Keratinocyte (primary cell): Measurements from ENCODE around the gene LGR6. TPM values are rescaled to one million over a fixed set of nuclear protein-coding genes. Genes with fewer than 3 reads are reported as not detected.

ENCODE experiments used
- DNase-seq: peaks from one replicate; pipeline ENCODE4 v3.0.0-alpha.2; 2011; ENCODE audit warnings: low read depth, missing footprints, low spot score
- FAIRE-seq: peaks from 2 replicates; lab custom pipeline; 2011; peaks lifted over from hg19 to GRCh38; lab: Jason Lieb, UNC
- H2AFZ ChIP-seq: 2 replicates; pipeline ENCODE4 v1.6.0; 2012; ENCODE audit warnings: low read length, control low read depth, inconsistent platforms; ENCODE audit not compliant: control insufficient read depth
- H3K27ac ChIP-seq: 2 replicates; pipeline ENCODE4 v1.5.1; 2011; ENCODE audit warnings: low read length; ENCODE audit not compliant: control insufficient read depth, insufficient read depth
- H3K27me3 ChIP-seq: 3 replicates; pipeline ENCODE4 v1.6.0; 2011; ENCODE audit warnings: low read length; ENCODE audit not compliant: control insufficient read depth, insufficient read depth; ENCODE audit errors: extremely low read depth
- H3K36me3 ChIP-seq, 2 experiments: 2 replicates in 1 of 2; 3 replicates in 1 of 2; pipeline ENCODE4 v1.5.1; 2011; ENCODE audit warnings: low read length in 2 of 2, mild to moderate bottlenecking in 1 of 2; ENCODE audit not compliant: control insufficient read depth in 2 of 2, insufficient read depth in 2 of 2; ENCODE audit errors: extremely low read depth in 1 of 2
- H3K4me1 ChIP-seq: 3 replicates; pipeline ENCODE4 v1.5.1; 2011; ENCODE audit warnings: low read length; ENCODE audit not compliant: control insufficient read depth, insufficient read depth; ENCODE audit errors: extremely low read depth
- H3K4me2 ChIP-seq: 3 replicates; pipeline ENCODE4 v1.6.0; 2011; ENCODE audit warnings: low read depth, low read length; ENCODE audit not compliant: control insufficient read depth, insufficient read depth; ENCODE audit errors: extremely low read depth
- H3K4me3 ChIP-seq, 3 experiments: fragments of 200-600 bp in 1 of 3; sonication (generic) in 1 of 3; 2 replicates in 2 of 3; 3 replicates in 1 of 3; pipeline ENCODE4 v1.5.1; 2011 to 2016; ENCODE audit warnings: low read length in 3 of 3, mild to moderate bottlenecking in 3 of 3, control low read depth in 2 of 3, inconsistent platforms in 1 of 3, low read depth in 1 of 3, mixed read lengths in 1 of 3, mixed run types in 1 of 3, moderate library complexity in 1 of 3; ENCODE audit not compliant: control insufficient read depth in 2 of 3, insufficient read depth in 2 of 3; ENCODE audit errors: extremely low read depth in 1 of 3
- H3K79me2 ChIP-seq: 2 replicates; pipeline ENCODE4 v1.6.0; 2012; ENCODE audit warnings: low read length; ENCODE audit not compliant: control insufficient read depth, insufficient read depth
- H3K9ac ChIP-seq: 3 replicates; pipeline ENCODE4 v1.6.0; 2011; ENCODE audit warnings: low read length; ENCODE audit not compliant: control insufficient read depth, insufficient read depth; ENCODE audit errors: extremely low read depth
- H3K9me1 ChIP-seq: 3 replicates; pipeline ENCODE4 v1.6.0; 2011; ENCODE audit warnings: low read length; ENCODE audit not compliant: control insufficient read depth, insufficient read depth; ENCODE audit errors: extremely low read depth
- H3K9me3 ChIP-seq: 2 replicates; pipeline ENCODE4 v1.5.1; 2012; ENCODE audit warnings: low read depth, low read length; ENCODE audit not compliant: control insufficient read depth
- H4K20me1 ChIP-seq: 3 replicates; pipeline ENCODE4 v1.6.0; 2011; ENCODE audit warnings: low read length; ENCODE audit not compliant: control insufficient read depth, insufficient read depth; ENCODE audit errors: extremely low read depth
- CTCF ChIP-seq, 3 experiments: IDR thresholded peaks in 1 of 3; conservative IDR thresholded peaks in 1 of 3; optimal IDR thresholded peaks in 1 of 3; 2 replicates in 2 of 3; 3 replicates in 1 of 3; pipeline versions ENCODE3 to v1.5.1; 2011; ENCODE audit warnings: low read length in 3 of 3, mild to moderate bottlenecking in 3 of 3, moderate library complexity in 2 of 3, control low read depth in 1 of 3, inconsistent platforms in 1 of 3; ENCODE audit not compliant: insufficient read depth in 2 of 3; ENCODE audit errors: extremely low read depth in 1 of 3
- EZH2 ChIP-seq: IDR thresholded peaks from one replicate; pipeline ENCODE4 v1.6.1; 2012; ENCODE audit warnings: inconsistent platforms, mild to moderate bottlenecking, low read length, moderate library complexity
- dilution Hi-C: fragments of 300-500 bp; cut with MboI; formaldehyde crosslinking; loops from one replicate; pipeline ENCODE4 v1.7.0; 2020; ENCODE audit warnings: low sequenced_read_pairs; ENCODE audit not compliant: extremely low pct_ligation_motif_present
- polyA plus RNA-seq, 5 experiments: library from polyadenylated mRNA; depleted of rRNA in 3 of 5; stranded (reverse) in 3 of 5; stranded (forward) in 1 of 5; unstranded in 1 of 5; fragments of >200 nt; gene quantifications; 1 replicate in 1 of 5; 2 replicates in 3 of 5; 3 replicates in 1 of 5; pipeline versions ENCODE4 v1.2.1 to v1.2.3, GENCODE V29; 2011 to 2012; ENCODE audit warnings: missing spikeins in 2 of 5, low read depth in 1 of 5, low replicate concordance in 1 of 5

LGR6 gene
- polyA plus RNA-seq, 1 donor (not counting 4 experiments of a cell fraction or from before 2014, with no cell fraction given) = 0.42 TPM

- FAIRE-seq (no peak), DNase-seq (no peak)
- dilution Hi-C loops = no loop called here
- Histone ChIP-seq H3K9ac (no peak overlapping the region), H3K4me1 (no peaks in the 10 kb centered on the region), H3K4me2 (no peak overlapping the region), H3K27ac (no peak overlapping the region), H3K4me3 (no peak overlapping the region), H3K9me3 (no peaks in the 10 kb centered on the region), H4K20me1 (no peaks in the 10 kb centered on the region), H3K79me2 (no peaks in the 10 kb centered on the region), H3K36me3 (no peaks in the 10 kb centered on the region), H3K9me1 (no peaks in the 10 kb centered on the region), H2AFZ (no peak overlapping the region), H3K27me3 (no peaks in the 10 kb centered on the region)
- TF ChIP-seq CTCF (optimal IDR thresholded peaks at IDR 0.05 in 1 of 3, IDR thresholded peaks at IDR 0.05 in 1 of 3, conservative IDR thresholded peaks at IDR 0.05 in 1 of 3; ENCODE audit: extremely low read depth in 1 of 3, insufficient read depth in 2 of 3, low read length in 3 of 3) = no peak
- TF ChIP-seq EZH2 = no peak
Observed at GRCh38 chr1:202153284-202153683, 40.3 kb upstream of the LGR6 start.

DNA sequence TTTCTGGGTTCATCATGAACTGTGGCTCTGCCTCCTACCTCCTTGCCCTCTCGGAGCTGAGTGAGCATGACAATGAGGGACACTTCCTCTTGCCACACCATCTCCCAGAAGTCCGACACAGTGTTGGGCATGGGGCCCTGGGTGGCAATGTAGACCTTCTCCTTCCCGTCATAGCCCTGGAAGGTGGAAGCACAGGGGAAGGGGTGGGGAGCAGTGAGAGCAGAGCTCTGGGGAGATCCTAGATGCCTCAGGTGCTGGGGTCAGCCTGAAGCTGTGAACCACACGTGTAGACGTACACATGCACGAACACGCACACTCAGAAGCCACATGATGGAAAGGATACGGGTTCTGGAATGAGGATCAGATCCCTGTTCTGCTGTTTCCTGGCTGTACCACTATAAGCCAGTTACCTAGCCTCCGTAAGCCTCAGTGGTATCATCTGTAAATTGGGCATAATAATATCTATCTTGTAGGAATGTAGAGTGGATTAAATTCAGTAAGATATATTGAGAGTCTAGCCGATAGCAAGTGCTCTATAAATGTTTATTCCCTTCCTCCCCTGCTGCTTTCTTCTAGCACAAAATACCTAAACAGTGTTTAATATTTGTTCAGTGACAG is 39.3 kb upstream of the LGR6 start:
- H2AFZ ChIP-seq = no peak overlapping the region
- H3K9ac ChIP-seq = no peak overlapping the region
- no peak for DNase-seq
- no peak for FAIRE-seq
- no peak overlapping the region for H3K4me2 ChIP-seq
- no peak for TF ChIP-seq EZH2
- no peak for TF ChIP-seq CTCF (optimal IDR thresholded peaks at IDR 0.05 in 1 of 3, IDR thresholded peaks at IDR 0.05 in 1 of 3, conservative IDR thresholded peaks at IDR 0.05 in 1 of 3; ENCODE audit: extremely low read depth in 1 of 3, insufficient read depth in 2 of 3, low read length in 3 of 3)
- dilution Hi-C loops = no loop called here
- no peaks in the 10 kb centered on the region for H3K9me1 ChIP-seq
- H3K4me3 ChIP-seq = no peak overlapping the region
- H3K4me1 ChIP-seq = no peaks in the 10 kb centered on the region
- H3K9me3 ChIP-seq = no peaks in the 10 kb centered on the region
- H3K27me3 ChIP-seq = no peaks in the 10 kb centered on the region
- H3K79me2 ChIP-seq = no peaks in the 10 kb centered on the region
- no peak overlapping the region for H3K27ac ChIP-seq
- no peaks in the 10 kb centered on the region for H4K20me1 ChIP-seq
- H3K36me3 ChIP-seq = no peaks in the 10 kb centered on the region
